Heart right ventricle (tissue), 16 donors: Measurements from ENCODE around the gene RPL14. TPM values are rescaled to one million over a fixed set of nuclear protein-coding genes. Genes with fewer than 3 reads are reported as not detected.

ENCODE experiments used
- ATAC-seq, 8 donors: fragments of 200-7000 bp; cut with Tn5 transposase; one replicate each; pipeline ENCODE4 v1.9.1; 2020; ENCODE audit warnings: mild to moderate bottlenecking in 8 of 8, moderate library complexity in 8 of 8, moderate number of reproducible peaks in 1 of 8
- DNase-seq, 2 donors: peaks; one replicate each; pipeline ENCODE4 v3.0.0-alpha.2; 2020
- H3K27ac ChIP-seq, 10 donors: fragments of 200-600 bp; sonication (generic) in 2 of 10; one replicate each; pipeline versions ENCODE4 v1.5.0 to v1.8.0; 2020 to 2022; ENCODE audit warnings: mild to moderate bottlenecking in 3 of 10
- H3K27me3 ChIP-seq, 7 donors: fragments of 200-600 bp; one replicate each; pipeline ENCODE4 v1.8.0; 2021 to 2022; ENCODE audit warnings: mild to moderate bottlenecking in 2 of 7
- H3K36me3 ChIP-seq, 9 donors: fragments of 200-600 bp; sonication (generic) in 1 of 9; one replicate each; pipeline versions ENCODE4 v1.5.0 to v1.8.0; 2020 to 2022; ENCODE audit warnings: mild to moderate bottlenecking in 2 of 9
- H3K4me1 ChIP-seq, 9 donors: fragments of 200-600 bp; sonication (generic) in 1 of 9; one replicate each; pipeline versions ENCODE4 v1.5.0 to v1.8.0; 2020 to 2022; ENCODE audit warnings: mild to moderate bottlenecking in 4 of 9
- H3K4me3 ChIP-seq, 10 donors: fragments of 200-600 bp; sonication (generic) in 2 of 10; one replicate each; pipeline versions ENCODE4 v1.5.0 to v1.8.0; 2020 to 2022; ENCODE audit warnings: mild to moderate bottlenecking in 7 of 10, moderate library complexity in 2 of 10
- H3K9me3 ChIP-seq, 11 donors: fragments of 200-600 bp in 10 of 11; sonication (generic) in 2 of 11; one replicate each; pipeline versions ENCODE4 v1.5.0 to v1.8.0; 2013 to 2022; ENCODE audit warnings: mild to moderate bottlenecking in 2 of 11, control low read depth in 1 of 11, moderate library complexity in 1 of 11
- WGBS, 2 donors: extraction: QIAGEN DNeasy Blood & Tissue Kit; methylation state at CpG; one replicate each; pipeline ENCODE4 v1.1.7; 2013; ENCODE audit warnings: inconsistent platforms in 1 of 2; 5-methylcytosine and 5-hydroxymethylcytosine counted together
- intact Hi-C, 10 donors: fragments of 100-400 bp; cut with DNase I; formaldehyde crosslinking; loops; one replicate each; pipeline versions ENCODE4 v1.11.1 to v1.14.2; 2022
- polyA plus RNA-seq, 2 donors: library from polyadenylated mRNA; stranded (reverse); fragments of 200-250 nt; gene quantifications; one replicate each; pipeline ENCODE4 v1.2.3, GENCODE V29; 2013
- total RNA-seq, 10 donors: library from RNA; stranded (reverse); fragmentation: NEBNext Ultra II Directional in 3 of 10; extraction: Animal tissue kit (Norgen Biotek cat#: 25700) in 3 of 10; gene quantifications; one replicate each; pipeline versions ENCODE4 v1.2.1 to v1.2.4, GENCODE V29; 2021 to 2023
- TF ChIP-seq, protein P1 (sequence below), 9 donors: fragments of 200-600 bp; sonication (generic) in 2 of 9; IDR thresholded peaks; one replicate each; pipeline versions ENCODE4 v1.5.0 to v1.8.0; 2021 to 2022; ENCODE audit warnings: antibody characterized with exemption in 9 of 9, mild to moderate bottlenecking in 5 of 9, moderate library complexity in 1 of 9
- donor health status: Arrhythmogenic right ventricular cardiomyopathy.
- donor health status: ischemic (EF 13 %, LVEDD 7.1; RV severe dilation, severe dysfunction).
- donor health status: healthy with polysubstance abuse.
- donor health status: DM: no; HTN: yes; CAD: no.
- donor health status: DM: no; HTN: no; CAD: no.
- donor health status: ischemic (EF 25% LVEDD 6.9; RV normal size, moderate dysfunction).
- donor health status: ischemic (EF 25% LVEDD 5.7; RV mildly dilated, moderate dysfunction).
- donor health status: healthy.
- donor health status: DM: yes; HTN: yes; CAD: no.
- donor health status: Ischemic cardiomyopathy.
- donor health status: ischemic (EF 35%, LVEDD 5.7; RV mildly dilated, moderate dysfunction).
- donor health status: nonischemic (EF 11% LVEDD 7.7; RV severe dilation, severe dysfunction).
- donor health status: DM: yes; HTN: yes; CAD: no.
- donor health status: PGD.
- donor health status: ischemic (EF 29% LVEDD 5.4; RV normal size, mild dysfunction).
- donor health status: nonischemic (EF 23%, LVEDD 6.1; RV moderate dilation, normal function).

Gene RPL14
- total and polyA plus RNA-seq, 12 donors, result 882 to 1,433 (median 1,010) TPM

DNA sequence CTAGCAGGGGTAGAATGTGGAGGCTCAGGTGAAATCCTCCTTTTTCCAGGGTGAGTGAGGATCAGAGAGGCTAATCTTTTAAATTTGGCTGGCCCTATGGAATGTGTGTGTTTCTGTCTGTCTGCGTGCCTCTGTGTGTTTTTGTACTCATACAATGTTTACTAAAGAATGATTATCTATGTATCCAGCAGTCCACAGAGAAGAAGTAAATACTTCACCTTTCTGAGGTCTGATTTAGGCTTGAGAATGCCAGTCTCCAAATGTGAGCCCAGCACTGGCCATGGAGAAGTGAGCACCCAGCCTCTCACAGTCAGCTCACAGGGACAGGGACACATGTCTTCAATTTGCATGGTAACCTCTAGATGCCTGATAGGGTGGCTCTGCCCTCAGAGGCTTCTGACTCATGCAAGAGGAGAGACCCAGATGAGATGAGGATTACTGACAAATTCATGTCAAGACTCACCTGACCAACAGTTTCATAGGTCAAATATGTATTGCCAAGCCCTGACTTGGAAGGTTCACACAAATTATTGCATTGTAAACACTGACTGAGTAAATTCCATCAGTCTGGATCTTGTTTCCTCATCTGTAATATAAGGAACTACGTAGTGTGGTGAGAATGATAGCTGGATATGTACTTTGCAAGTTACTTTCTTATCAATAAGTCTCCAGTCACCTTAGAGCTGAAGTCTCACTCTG lies 39.1 kb upstream of the RPL14 start:
- Histone ChIP-seq H3K4me3 (no peak overlapping the region), H3K27ac (no peak overlapping the region), H3K27me3 (no peaks in the 10 kb centered on the region), H3K9me3 (no peaks in the 10 kb centered on the region), H3K4me1 (peaks cover 0 to 21% (median 9%) of the 10 kb centered on the region in 9 donors), H3K36me3 (peaks cover 0 to 6% (median 0%) of the 10 kb centered on the region in 9 donors)
- ATAC-seq (no peak), DNase-seq (no peak)
- TF ChIP-seq, protein P1, sequence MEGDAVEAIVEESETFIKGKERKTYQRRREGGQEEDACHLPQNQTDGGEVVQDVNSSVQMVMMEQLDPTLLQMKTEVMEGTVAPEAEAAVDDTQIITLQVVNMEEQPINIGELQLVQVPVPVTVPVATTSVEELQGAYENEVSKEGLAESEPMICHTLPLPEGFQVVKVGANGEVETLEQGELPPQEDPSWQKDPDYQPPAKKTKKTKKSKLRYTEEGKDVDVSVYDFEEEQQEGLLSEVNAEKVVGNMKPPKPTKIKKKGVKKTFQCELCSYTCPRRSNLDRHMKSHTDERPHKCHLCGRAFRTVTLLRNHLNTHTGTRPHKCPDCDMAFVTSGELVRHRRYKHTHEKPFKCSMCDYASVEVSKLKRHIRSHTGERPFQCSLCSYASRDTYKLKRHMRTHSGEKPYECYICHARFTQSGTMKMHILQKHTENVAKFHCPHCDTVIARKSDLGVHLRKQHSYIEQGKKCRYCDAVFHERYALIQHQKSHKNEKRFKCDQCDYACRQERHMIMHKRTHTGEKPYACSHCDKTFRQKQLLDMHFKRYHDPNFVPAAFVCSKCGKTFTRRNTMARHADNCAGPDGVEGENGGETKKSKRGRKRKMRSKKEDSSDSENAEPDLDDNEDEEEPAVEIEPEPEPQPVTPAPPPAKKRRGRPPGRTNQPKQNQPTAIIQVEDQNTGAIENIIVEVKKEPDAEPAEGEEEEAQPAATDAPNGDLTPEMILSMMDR (IDR thresholded peaks at IDR 0.05), result no peak
- intact Hi-C loops, result no loop called here
- 89 to 97% methylated on average over 2 of the region's 2 CpGs for WGBS, 2 donors

DNA sequence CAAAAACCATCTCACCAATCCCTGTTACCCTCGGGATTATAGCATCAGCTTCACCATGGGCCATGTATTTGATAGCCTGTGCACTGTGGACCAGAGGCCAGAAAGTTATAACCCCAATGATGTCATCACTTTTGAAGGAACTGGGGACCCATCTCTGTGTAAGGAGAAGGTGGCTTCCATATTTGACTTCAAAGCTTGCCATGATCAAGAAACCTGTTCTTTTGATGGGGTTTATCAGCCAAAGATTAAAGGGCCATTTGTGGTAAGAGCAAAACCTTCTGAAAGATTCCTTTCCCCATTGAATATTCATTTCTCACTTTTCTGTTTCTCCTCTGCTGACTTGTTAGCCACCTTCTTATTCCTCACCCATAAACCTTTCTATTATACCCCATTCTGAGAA lies 34.3 kb upstream of the RPL14 start:
- no peaks in the 10 kb centered on the region for H3K9me3 ChIP-seq
- peaks cover 0 to 24% (median 0%) of the 10 kb centered on the region in 9 donors for H3K36me3 ChIP-seq
- H3K27me3 ChIP-seq, result no peaks in the 10 kb centered on the region
- TF ChIP-seq, protein P1 (IDR thresholded peaks at IDR 0.05), result no peak
- DNase-seq (no peak), ATAC-seq (no peak)
- intact Hi-C loops, result no loop called here
- WGBS, 2 donors, result 73 to 77% methylated on average over 1 of the region's 1 CpG
- no peak overlapping the region for H3K27ac ChIP-seq
- no peaks in the 10 kb centered on the region for H3K4me1 ChIP-seq
- H3K4me3 ChIP-seq, result no peak overlapping the region

DNA sequence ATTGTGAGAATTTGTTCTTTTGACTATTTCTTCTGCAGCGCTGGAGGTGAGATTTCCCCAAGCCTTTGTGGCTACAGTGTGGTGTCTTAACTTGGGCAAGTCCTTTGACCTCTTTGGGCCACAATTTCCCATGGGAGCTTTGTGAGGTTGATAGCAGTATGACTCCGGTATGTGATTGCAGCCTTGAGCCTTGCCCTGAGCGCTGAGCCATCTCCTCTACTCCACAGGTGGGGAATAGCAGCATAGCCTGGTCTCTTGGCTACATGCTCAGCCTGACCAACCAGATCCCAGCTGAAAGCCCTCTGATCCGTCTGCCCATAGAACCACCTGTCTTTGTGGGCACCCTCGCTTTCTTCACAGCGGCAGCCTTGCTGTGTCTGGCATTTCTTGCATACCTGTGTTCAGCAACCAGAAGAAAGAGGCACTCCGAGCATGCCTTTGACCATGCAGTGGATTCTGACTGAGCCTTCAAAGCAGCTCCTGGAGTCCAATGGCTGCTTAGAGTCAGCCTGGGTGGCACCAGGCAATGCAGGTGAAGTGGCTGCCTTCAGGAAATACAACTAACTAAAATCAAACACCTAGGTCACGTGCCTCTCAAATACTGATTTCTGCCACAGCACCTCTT lies 30.0 kb upstream of the RPL14 start:
- no peak overlapping the region for H3K27ac ChIP-seq
- H3K27me3 ChIP-seq, result no peaks in the 10 kb centered on the region
- no peaks in the 10 kb centered on the region for H3K9me3 ChIP-seq
- TF ChIP-seq, protein P1 (IDR thresholded peaks at IDR 0.05), result no peak
- H3K4me3 ChIP-seq, result no peak overlapping the region
- 93 to 94% methylated on average over 8 of the region's 8 CpGs for WGBS, 2 donors
- ATAC-seq (no peak), DNase-seq (no peak)
- intact Hi-C loops, result no loop called here
- H3K36me3 ChIP-seq, result peaks cover 0 to 24% (median 0%) of the 10 kb centered on the region in 9 donors
- H3K4me1 ChIP-seq, result no peaks in the 10 kb centered on the region

DNA sequence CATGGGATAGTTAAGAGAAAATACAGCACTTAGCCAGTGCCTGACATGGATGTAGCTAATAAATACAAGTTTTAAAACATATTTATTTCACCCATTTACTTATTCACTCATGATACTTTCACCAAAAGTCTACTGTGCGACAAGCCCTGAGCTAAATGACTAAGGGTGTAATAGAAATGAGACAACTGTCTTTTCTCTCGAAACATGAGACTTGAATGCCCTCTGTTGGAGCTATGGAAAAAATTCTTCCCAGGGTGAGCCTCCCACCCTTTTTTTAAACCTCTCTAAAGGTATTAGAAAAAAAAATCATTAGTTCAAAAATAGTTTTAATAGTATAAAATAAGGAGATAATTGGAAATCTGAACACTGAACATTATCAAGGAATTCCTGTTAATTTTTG lies 24.3 kb upstream of the RPL14 start:
- H3K4me3 ChIP-seq, result no peak overlapping the region
- TF ChIP-seq, protein P1 (IDR thresholded peaks at IDR 0.05), result peak in 4 of 9 donors; percentile 10 to 20 (median 16)
- H3K27ac ChIP-seq, result no peak overlapping the region
- no peaks in the 10 kb centered on the region for H3K4me1 ChIP-seq
- ATAC-seq, result no peak
- no peaks in the 10 kb centered on the region for H3K9me3 ChIP-seq
- intact Hi-C loops, result loop anchor here in 5 of 10 donors (5.0 to 10.0 kb wide), 3 partner anchors 100 to 238 kb away; no protein-coding TSS in a partner anchor
- 84 to 86% methylated on average over 2 of the region's 2 CpGs for WGBS, 2 donors
- no peaks in the 10 kb centered on the region for H3K27me3 ChIP-seq
- H3K36me3 ChIP-seq, result peaks cover 0 to 8% (median 0%) of the 10 kb centered on the region in 9 donors
- no peak for DNase-seq
